Measurements from ENCODE around the gene CMSS1.

GRCh38 chr3:99978221-99978620 is 160.6 kb downstream of the CMSS1 start:
- TF ChIP-seq CTCF (conservative IDR thresholded peaks at IDR 0.05; ENCODE audit: low read depth, low read length), result no peak
- no peak for TF ChIP-seq EZH2 (IDR thresholded peaks at IDR 0.05; ENCODE audit: borderline replicate concordance, low read depth, low read length, poor library complexity, severe bottlenecking)

Data from A673 (cell line).